HG02885 (cell line): ENCODE data around the gene CYB561D1.

Experiments used
- ATAC-seq: cut with Tn5 transposase; IDR thresholded peaks from one replicate; pipeline ENCODE4 v1.9.1; 2021; ENCODE audit warnings: mild to moderate bottlenecking; ENCODE audit not compliant: unreplicated experiment, poor library complexity

CYB561D1 gene

DNA sequence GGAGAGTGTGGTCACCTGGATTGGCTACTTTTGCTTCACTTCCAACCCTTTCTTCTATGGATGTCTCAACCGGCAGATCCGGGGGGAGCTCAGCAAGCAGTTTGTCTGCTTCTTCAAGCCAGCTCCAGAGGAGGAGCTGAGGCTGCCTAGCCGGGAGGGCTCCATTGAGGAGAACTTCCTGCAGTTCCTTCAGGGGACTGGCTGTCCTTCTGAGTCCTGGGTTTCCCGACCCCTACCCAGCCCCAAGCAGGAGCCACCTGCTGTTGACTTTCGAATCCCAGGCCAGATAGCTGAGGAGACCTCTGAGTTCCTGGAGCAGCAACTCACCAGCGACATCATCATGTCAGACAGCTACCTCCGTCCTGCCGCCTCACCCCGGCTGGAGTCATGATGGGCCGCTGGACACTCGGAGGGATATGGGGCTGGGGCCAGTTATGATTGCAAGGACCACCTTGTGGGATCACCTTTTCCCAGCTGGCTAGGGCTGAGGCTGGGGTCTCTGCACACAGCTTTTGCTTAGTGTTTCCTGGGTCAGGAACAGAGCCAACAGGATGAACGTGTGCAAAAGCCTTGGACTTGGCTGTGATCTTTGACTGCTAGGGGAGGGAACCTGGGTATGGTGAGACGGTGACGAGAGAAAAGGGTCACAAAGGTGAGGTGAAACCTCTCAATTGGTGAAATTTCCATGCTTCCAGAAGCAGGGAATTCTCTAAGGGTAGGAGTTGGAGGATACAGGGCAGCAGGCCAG is 50.3 kb downstream of the CYB561D1 start:
- ATAC-seq: no peak

DNA sequence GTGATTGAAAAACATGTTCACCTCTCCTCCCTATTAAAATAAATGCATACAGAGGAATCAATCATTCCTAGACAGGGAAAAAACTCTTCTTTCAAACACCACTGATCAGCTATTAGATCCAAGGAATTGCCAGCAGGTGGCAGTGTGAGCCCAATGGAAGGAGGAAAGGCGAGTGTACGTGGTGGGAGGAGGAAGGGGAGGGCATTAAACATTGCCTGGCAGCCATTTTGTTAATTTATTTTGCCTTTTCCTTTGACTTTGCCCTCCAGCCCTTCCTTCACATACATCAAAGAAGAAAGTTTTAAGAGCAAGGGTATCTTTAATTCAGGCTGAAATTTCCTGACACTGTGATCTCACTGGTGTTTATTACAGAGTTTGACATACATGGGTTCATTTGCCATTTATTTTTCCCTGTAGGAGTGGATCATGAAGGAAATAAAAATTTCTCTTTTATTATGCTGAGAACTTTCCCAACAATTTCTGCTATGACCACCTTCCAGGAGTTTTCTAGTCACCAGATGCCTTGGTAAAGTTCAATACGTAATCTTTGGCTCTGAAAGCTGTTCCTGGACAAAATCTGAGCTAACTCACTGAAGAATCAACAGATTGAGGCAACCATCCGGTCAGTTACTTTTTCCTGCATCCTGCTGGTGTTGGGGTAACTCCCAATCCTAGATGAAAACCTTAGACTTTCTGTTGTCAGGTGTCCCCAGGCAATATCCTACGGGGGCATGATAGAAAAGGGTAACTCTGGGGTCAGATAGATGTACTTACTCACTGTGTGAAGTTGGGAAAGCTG is 52.6 kb downstream of the CYB561D1 start:
- peak; percentile 50 for ATAC-seq

DNA sequence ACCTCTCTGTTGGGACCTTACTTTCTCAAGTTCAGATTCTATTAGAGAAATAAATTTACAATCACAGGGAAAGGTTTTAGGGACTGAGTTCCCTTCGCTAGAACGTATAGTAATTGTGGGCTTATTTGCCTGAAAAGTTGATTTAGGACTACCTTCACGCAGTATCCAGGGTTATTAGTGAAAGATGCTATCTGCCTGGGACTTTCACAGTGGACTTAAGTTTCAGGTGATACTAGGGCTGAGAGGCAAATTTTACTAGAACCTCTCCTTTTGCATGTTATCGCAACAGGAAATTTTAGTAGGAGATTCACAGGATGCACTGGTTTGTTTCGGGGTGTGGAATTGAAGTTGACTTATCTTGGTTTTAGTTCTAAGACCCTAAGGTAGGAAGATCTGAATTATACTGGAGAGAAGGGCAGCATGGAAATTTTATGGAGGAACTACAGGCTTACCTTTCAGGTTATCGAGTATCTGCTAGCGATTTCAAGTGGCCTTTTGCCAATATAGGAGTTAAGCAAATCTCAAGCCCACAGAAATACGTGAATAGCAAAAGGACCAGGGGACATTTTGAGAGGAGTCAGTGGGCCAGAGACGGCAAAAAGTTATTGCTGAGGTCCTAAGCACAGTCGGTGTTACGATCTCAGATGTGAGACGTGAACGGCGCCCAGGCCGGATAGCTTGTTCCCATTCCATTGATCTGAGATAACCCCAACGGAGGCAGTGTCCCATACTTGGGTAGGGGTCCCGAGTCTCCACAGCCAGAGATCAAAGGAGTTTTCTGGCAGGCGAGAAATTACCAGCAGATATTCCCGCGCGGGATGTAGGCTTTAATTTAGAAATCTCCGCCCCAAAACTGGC is 53.8 kb downstream of the CYB561D1 start:
- peak; percentile 3 for ATAC-seq

DNA sequence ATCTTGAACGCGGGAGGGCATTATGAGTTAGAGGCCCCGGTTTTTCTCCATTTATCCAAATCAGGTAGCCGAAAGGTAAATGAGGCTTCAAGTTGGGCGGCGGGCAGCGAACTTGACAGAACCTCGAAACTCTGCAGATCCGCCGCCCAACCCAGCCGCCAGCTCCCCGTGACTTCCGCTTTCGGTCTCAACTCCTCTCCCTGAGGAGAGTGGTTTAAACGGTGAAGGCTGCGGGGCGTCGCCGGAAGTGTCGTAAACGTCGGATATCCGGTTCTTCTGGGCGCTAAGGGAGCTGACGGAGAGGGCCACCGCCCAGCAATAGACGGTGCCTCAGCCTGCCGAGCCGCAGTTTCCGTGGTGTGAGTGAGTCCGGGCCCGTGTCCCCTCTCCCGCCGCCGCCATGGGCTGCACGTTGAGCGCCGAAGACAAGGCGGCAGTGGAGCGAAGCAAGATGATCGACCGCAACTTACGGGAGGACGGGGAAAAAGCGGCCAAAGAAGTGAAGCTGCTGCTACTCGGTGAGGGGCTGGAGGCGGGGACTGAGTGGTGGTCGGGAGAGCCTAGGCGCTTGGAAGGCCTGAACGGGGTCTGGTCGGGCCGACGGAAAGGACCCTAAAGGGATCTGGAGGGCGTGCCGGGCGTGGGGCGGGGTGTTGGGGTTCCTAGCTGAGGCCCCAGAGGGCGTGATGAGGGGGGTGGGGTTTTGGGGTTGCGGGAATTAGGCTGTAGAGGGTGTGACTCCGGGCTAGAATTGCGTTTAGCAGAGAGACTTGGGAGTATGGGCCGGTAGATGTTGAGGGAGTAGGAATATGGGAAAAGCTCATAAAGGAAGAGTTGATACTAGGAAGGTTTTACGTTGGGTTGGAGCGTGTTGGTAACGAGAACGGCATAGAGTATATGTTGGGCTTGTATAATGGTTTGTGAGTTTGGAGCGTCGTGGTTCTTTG is 54.7 kb downstream of the CYB561D1 start, which contains the start of gene GNAI3:
Gene GNAI3, plus strand, starts transcription at position 295 of the 947 bp plus-strand sequence. Its CDS starts 106 bp downstream, at position 401.
- peak; percentile 91 for ATAC-seq
